GM19397 (cell line): ENCODE results near the gene SASH1.

ENCODE experiments used
- ATAC-seq: cut with Tn5 transposase; IDR thresholded peaks from one replicate; pipeline ENCODE4 v1.9.1; 2021; ENCODE audit warnings: mild to moderate bottlenecking, moderate library complexity; ENCODE audit not compliant: unreplicated experiment

Gene SASH1

DNA sequence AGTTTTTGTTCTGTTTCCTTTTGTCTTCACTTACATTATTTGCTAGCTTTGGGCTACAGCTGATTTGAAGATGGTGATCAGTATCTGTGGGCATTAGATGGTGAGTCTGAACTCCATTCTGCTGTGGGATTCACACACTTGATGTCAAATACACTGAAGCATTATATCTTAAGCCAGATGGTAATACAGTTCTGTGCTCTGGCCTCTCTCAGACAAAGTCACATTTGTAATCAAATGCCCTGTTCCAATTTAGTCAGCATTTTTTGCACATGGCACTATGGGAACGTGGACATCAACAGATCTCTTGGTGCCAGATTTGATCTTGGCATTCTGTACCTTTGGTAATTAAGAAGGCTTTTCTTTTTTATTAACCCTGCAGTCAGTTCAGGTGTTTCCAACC lies 56.0 kb downstream of the SASH1 start:
- no peak for ATAC-seq

- ATAC-seq, result no peak
These were observed 58.9 kb downstream of the SASH1 start for GRCh38 chr6:148401571-148401970.

- ATAC-seq, result no peak
These were observed 61.9 kb downstream of the SASH1 start for GRCh38 chr6:148404456-148405054.

DNA sequence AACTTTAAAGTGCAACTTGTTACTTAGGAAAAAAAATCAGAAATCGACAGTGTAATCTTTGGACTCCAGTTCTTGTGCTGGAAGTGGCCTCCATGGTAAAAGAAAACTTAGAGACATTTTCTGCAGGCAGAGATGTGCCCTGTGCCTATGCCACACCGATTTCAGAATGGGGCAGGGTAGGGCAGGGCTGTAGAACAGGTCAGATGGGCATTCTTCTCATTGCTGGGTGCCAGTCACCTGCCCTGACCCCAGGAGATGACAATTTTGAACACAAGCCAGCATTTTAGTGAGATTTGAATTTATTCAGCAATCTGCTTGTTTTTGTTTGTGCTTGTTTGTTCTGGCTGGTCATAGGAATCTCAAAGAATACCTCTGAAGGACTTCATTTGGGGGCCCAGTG lies 63.3 kb downstream of the SASH1 start:
- ATAC-seq, result no peak

DNA sequence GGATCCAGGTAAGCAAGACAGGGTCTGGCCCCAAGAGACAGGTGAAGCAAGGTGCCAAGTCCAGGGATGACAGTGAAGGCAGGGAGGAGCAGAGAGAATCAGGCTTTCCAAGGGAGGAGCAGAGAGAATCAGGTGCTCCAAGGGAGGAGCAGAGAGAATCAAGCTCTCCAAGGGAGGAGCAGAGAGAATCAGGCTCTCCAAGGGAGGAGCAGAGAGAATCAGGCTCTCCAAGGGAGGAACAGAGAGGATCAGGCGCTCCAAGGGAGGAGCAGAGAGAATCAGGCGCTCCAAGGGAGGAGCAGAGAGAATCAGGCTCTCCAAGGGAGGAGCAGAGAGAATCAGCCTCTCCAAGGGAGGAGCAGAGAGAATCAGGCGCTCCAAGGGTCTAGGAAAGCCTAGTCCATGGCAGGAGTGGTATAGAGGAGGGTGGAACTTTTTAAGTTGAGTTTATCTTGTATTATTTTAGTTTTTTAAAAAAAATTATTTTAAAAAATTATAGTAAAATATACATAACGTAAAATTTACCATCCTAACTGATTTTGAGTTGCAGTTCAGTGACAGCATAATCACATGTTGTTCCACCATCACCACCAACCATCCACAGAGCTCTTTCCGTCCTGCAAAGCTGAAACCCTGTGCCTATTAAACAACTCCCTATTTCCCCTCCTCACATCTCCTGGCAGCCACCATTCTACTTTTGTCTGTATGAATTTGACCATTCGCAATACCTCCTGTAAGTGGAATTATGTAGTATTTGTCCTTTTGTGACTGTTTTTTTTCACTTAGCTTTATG lies 64.1 kb downstream of the SASH1 start:
- ATAC-seq, result no peak

DNA sequence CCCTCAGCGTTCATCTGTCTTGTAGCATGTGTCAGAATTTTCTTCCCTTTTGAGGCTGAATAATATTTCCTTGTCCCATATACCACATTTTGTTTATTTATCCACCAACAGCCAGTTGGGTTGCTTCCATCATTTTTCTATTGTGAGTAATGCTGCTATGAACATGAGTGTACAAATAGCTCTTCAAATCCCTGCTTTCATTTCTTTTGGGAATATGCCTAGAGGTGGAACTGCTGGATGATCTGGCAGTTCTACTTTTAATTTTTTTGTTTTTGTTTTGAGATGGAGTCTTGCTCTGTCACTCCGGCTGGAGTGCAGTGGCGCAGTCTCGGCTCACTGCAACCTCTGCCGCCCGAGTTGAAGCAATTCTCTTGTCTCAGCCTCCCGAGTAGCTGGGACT lies 64.7 kb downstream of the SASH1 start:
- ATAC-seq, result no peak

DNA sequence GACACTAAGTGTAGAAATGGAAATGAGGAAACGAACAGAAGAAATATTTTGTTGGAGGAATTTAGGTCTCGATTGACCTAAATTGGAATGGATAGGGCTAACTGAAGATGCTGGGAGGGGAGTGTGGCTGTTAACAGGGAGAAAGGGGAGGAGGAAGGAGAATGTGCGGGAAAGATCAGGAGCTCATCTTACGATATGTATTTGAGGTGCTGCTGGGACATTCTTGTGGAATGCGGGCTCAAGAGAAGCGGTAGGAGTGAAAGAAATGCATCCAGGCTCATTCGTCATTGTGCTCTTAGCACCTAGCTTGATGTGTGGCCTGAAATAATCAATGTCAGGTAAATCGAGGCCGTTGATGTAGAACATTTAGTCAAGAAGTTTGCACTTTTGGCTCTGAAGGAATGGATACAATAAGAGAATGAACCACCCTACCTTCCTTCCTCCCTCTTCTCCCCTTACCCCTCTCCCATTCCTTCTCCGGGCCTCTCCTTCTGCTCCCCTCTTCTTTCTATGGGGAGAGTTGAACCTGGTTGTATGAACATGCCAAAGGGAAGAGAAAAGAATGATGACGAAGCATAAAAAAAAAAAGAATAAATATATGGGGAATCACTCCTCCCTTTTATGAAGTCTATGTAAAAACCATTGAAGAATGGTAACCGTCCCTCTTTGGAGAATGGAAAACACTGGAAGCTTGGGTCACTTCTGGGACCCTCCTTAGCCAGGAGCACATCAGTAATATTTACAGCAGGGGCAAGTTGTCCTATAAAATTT lies 70.9 kb downstream of the SASH1 start:
- ATAC-seq, result no peak

GRCh38 chr6:148414092-148414489 lies 71.5 kb downstream of the SASH1 start:
- no peak for ATAC-seq

DNA sequence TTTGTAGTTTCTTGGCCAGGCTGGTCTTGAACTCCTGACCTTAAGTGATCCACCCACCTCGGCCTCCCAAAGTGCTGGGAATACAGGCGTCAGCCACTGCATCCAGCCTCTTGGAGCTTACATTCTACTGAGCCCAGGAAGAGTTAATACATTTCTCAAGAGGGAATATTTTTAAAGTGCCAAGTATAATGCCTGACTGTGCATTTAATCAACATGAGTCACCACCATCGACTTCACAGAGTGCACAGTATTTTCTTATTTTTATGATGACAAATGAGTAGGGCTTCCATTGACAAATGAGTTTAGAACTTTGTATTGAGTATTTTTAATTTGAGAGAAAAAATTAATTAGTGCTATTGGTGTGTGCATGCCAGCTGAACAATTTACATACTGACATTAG lies 72.2 kb downstream of the SASH1 start:
- ATAC-seq, result no peak

- ATAC-seq, result no peak
These were observed 73.0 kb downstream of the SASH1 start for GRCh38 chr6:148415511-148416260.

GRCh38 chr6:148416330-148416965 lies 73.8 kb downstream of the SASH1 start:
- ATAC-seq, result no peak

DNA sequence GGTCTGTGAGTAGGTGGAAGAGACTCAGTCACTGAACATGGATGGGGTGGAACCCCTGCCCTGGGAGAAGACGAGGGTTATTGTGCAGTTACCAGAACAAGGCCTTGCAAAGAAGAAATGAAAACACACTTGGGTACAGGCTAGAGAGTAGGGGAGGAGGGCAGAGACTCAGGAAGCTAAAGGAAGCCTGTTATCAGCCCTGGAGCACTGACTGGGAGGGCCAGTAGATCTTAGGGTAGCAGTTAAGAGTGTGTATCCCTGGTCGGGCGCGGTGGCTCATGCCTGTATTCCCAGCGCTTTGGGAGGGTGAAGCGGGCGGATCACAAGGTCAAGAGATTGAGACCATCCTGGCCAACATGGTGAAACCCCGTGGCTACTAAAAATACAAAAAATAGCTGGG lies 74.4 kb downstream of the SASH1 start:
- no peak for ATAC-seq

DNA sequence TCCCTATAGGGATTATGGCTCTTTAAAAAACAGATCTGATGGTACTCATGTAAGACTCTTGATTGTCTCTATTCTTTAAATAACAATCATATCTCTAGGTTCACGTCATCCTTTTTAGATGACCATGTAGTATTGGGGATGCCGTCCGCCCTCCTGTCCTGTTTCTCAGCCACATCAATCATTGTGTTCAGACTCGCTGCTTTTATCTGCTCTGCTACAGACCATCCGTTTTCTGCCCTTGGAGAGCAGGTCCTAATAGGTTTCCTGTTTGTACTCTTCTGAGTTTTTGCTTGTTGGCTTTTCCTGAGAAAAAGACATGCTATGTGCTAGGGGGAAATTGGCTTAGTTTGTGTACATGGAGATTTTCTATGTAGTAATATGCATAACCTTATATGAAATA lies 76.8 kb downstream of the SASH1 start:
- no peak for ATAC-seq

- no peak for ATAC-seq
These were observed 79.4 kb downstream of the SASH1 start for GRCh38 chr6:148422085-148422484.

GRCh38 chr6:148423133-148423532 lies 80.5 kb downstream of the SASH1 start:
- no peak for ATAC-seq

DNA sequence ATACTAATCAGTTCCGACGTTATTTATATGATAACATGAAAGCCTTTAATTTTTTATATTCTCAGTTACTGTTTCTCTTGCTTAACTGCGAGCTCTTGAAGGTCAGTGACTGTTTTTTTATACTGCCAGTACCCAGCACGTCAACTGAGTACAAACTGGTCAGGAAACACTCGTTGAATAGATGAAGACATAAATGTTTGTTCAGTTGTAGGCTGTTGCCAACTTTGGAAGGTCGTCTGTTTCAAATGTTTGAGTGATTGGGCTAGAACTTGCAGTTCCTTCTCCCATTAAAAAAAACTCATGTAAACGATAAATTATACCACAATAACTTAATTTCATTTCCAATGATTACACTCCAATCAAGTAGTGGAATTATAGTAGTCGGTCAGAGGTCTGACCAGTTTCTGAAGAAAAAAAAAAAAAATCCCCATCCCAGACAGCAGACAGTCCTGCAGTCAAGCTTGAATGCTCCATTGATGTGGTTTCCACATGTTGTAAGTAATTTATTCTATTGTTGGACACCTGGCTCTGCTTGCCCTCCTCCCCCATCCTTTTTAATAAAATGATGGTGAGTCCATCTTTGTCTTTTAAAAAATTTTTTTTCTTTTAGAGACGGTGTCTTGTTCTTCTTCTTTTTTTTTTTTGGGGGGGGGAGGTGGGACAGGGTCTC lies 81.1 kb downstream of the SASH1 start:
- no peak for ATAC-seq

DNA sequence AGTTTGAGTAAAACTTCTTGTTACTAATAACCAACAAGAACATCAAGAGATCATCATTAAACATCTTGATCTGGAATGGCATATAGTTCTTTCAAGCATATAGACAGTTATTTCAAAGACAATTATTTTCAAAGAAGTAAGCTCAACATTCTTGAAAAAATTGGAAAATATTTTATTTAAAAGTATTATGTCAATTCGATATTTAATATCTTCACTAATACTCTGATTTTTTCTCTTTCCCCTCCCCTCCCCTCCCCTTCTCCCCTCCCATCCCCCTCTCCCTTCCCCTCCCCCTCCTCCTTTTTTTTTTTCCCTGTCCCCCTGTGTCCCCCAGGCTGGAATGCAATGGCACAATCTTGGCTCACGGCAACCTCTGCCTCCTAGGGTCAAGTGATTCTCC lies 82.8 kb downstream of the SASH1 start:
- no peak for ATAC-seq

DNA sequence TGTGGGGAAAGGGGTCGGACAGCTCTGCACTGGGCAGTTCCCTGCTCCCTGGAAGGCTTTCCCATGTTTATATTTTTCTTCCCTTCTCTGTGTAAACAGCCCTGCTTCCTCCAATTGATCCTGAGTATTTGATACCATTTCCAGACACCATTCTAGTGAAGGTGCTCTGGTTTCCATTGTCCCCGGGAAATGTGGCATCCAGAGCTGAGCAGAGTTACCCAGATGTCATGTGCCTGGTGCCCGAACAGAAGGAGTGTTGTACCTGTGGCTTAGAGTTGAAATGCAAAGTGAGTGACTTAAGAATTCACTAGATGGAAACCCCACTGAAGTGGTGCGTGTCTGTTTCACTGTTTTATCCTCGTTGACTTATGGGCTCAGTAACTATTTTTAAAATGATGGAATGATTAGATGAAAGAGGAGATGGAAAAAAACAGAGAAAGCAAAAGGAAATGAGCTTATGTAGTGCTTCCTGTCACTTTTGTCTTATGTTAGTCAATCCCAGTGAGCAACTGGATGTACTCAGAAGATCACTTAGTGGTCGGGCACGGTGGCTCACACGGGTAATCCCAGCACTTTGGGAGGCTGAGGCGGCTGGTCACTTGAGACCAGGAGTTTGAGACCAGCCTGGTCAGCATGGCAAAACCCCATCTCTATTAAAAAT lies 83.8 kb downstream of the SASH1 start:
- ATAC-seq, result no peak

DNA sequence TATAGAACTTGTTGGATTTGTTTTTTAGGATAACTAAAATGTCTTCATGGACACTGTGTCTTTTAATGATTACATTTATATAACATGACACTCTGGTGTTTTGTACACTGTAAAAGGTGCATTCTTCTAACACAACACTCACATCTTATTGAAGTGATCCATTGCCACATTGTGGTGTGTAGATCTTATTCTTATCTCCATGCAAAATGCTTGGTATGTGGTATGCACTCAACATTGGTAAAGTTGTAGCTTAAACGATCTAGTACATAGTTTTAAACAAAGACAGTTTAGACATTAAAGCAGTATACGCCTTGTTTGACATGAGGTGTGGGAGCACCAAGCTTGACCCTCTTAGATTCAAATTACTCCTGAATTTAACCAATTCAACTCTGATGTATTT lies 84.7 kb downstream of the SASH1 start:
- ATAC-seq, result no peak

- ATAC-seq, result no peak
These were observed 86.8 kb downstream of the SASH1 start for GRCh38 chr6:148429423-148429822.
